Daoy (cell line): ENCODE measurements around the gene THSD4. TPM values are rescaled to one million over a fixed set of nuclear protein-coding genes. Genes with fewer than 3 reads are reported as not detected.

Experiments used
- DNase-seq: peaks from one replicate; pipeline ENCODE4 v3.0.0-alpha.2; 2015; ENCODE audit warnings: low read depth
- total RNA-seq: library from RNA; depleted of rRNA; stranded (reverse); fragments of >200 nt; shearing (Covaris generic); gene quantifications from 2 replicates; pipeline ENCODE4 v1.2.3, GENCODE V29; 2014; rRNA removed

Gene THSD4
- total RNA-seq: 3.4 and 5.4 TPM in 2 replicates

GRCh38 chr15:71114887-71115566 lies at the start of gene THSD4:
Gene THSD4, plus strand, starts transcription at chr15:71115471.
- DNase-seq: peak; percentile 82

- no peak for DNase-seq
Observed at GRCh38 chr15:71066983-71067382, 48.3 kb upstream of the THSD4 start.

- no peak for DNase-seq
Observed at GRCh38 chr15:71069693-71070092, 45.6 kb upstream of the THSD4 start.

- no peak for DNase-seq
Observed at GRCh38 chr15:71071529-71071928, 43.7 kb upstream of the THSD4 start.

GRCh38 chr15:71072423-71072822 lies 42.8 kb upstream of the THSD4 start:
- DNase-seq: no peak

- no peak for DNase-seq
Observed at GRCh38 chr15:71078506-71079207, 36.6 kb upstream of the THSD4 start.

GRCh38 chr15:71079208-71080044 lies 35.8 kb upstream of the THSD4 start:
- peak; percentile 91 for DNase-seq

- no peak for DNase-seq
Observed at GRCh38 chr15:71080166-71080565, 35.1 kb upstream of the THSD4 start.

GRCh38 chr15:71080705-71081104 lies 34.6 kb upstream of the THSD4 start:
- DNase-seq: peak; percentile 61

GRCh38 chr15:71082803-71083202 lies 32.5 kb upstream of the THSD4 start:
- DNase-seq: no peak

GRCh38 chr15:71083349-71083748 lies 31.9 kb upstream of the THSD4 start:
- DNase-seq: peak; percentile 69

GRCh38 chr15:71084264-71084663 lies 31.0 kb upstream of the THSD4 start:
- no peak for DNase-seq

- no peak for DNase-seq
Observed at GRCh38 chr15:71085809-71086208, 29.5 kb upstream of the THSD4 start.

- DNase-seq: no peak
Observed at GRCh38 chr15:71088155-71088554, 27.1 kb upstream of the THSD4 start.

GRCh38 chr15:71088683-71089082 lies 26.6 kb upstream of the THSD4 start:
- DNase-seq: no peak

GRCh38 chr15:71089801-71090200 lies 25.5 kb upstream of the THSD4 start:
- DNase-seq: no peak

- DNase-seq: no peak
Observed at GRCh38 chr15:71091601-71092000, 23.7 kb upstream of the THSD4 start.

GRCh38 chr15:71092056-71092600 lies 23.1 kb upstream of the THSD4 start:
- DNase-seq: no peak

GRCh38 chr15:71093054-71094024 lies 21.9 kb upstream of the THSD4 start:
- DNase-seq: peak; percentile 79

GRCh38 chr15:71094137-71094536 lies 21.1 kb upstream of the THSD4 start:
- no peak for DNase-seq

- no peak for DNase-seq
Observed at GRCh38 chr15:71096676-71097075, 18.6 kb upstream of the THSD4 start.
